Naive thymus-derived CD8-positive, alpha-beta T cell (primary cell): ENCODE data around the gene TRIM44. TPM values are rescaled to one million over a fixed set of nuclear protein-coding genes. Genes with fewer than 3 reads are reported as not detected.

Source experiments
- ATAC-seq, 2 donors: fragments of 150-1000 bp; cut with Tn5 transposase in 1 of 2; sonication (Bioruptor Pico), chemical (Tn5 transposase) in 1 of 2; 1 replicate in 1 of 2; 2 replicates in 1 of 2; pipeline ENCODE4 v1.10.0; 2021; ENCODE audit warnings: mild to moderate bottlenecking in 2 of 2, moderate library complexity in 2 of 2
- POLR2A ChIA-PET: fragments of 350-600 bp; sonication (Branson Sonifier 250); formaldehyde crosslinking; loops from one replicate; lab custom pipeline; 2021; ENCODE audit warnings: antibody characterized with exemption; lab: Charles Lee
- DNase-seq, 10 donors: peaks; one replicate each; pipeline versions ENCODE4 v3.0.0 to v3.0.0-alpha.2; 2020 to 2022
- H3K27ac Mint-ChIP-seq, 10 donors: one replicate each; pipeline ENCODE4 v1.8.0; 2020 to 2022; ENCODE audit warnings: mild to moderate bottlenecking in 10 of 10, mixed read lengths in 10 of 10, moderate library complexity in 4 of 10, inconsistent platforms in 1 of 10
- H3K27me3 Mint-ChIP-seq, 5 donors: one replicate each; pipeline ENCODE4 v1.8.0; 2021 to 2022; ENCODE audit warnings: mixed read lengths in 5 of 5
- H3K36me3 Mint-ChIP-seq, 3 donors: one replicate each; pipeline ENCODE4 v1.8.0; 2020 to 2022; ENCODE audit warnings: mixed read lengths in 3 of 3, mild to moderate bottlenecking in 2 of 3, inconsistent platforms in 1 of 3
- H3K4me1 Mint-ChIP-seq, 4 donors: one replicate each; pipeline ENCODE4 v1.8.0; 2021 to 2022; ENCODE audit warnings: mixed read lengths in 4 of 4
- H3K4me3 Mint-ChIP-seq, 10 donors: one replicate each; pipeline ENCODE4 v1.8.0; 2020 to 2022; ENCODE audit warnings: mild to moderate bottlenecking in 10 of 10, mixed read lengths in 10 of 10, moderate library complexity in 6 of 10, inconsistent platforms in 1 of 10
- H3K9me3 Mint-ChIP-seq, 9 donors: one replicate each; pipeline ENCODE4 v1.8.0; 2020 to 2022; ENCODE audit warnings: mixed read lengths in 9 of 9, mild to moderate bottlenecking in 3 of 9, inconsistent platforms in 1 of 9, moderate library complexity in 1 of 9
- polyA plus RNA-seq, 3 donors: library from polyadenylated mRNA; unstranded; fragments of 300-500 nt; fragmentation: Illumina TruSeq; gene quantifications; one replicate each; pipeline ENCODE4 v1.2.3, GENCODE V29; 2021
- total RNA-seq, 8 experiments: library from RNA in 2 of 8; stranded (reverse) in 2 of 8; gene quantifications; one replicate each; pipeline ENCODE4 v1.2.3 and lab custom pipeline; 2021 to 2026

The TRIM44 gene
- total and polyA plus RNA-seq, 5 experiments from 2014 or later = 49.5 to 73.4 (median 59.4) TPM

DNA sequence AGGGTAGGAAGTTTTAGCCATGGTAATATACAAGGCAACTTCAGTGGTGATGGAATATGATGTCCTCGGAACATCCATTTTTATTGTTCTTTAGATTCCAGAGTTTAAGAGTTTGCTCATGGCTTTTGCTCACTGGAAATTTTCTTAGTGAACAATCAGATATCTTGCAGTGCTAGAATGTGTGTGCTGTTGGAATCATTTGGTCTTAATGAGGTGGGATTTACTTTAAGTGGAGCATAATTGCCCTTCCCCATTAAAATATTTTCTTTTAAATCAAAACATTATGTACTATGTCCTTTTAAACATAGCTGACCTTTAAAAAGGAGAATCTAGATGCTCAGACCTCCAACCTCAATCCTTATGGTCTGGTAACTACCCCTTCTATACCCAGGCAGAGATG, 204.0 kb downstream of the TRIM44 start:
- Mint-ChIP-seq H3K27ac (no peak overlapping the region), H3K27me3 (peaks cover 5 to 18% (median 8%) of the 10 kb centered on the region in 5 donors), H3K36me3 (peaks cover 0 to 33% (median 2%) of the 10 kb centered on the region in 3 donors), H3K9me3 (peaks cover 14 to 52% (median 27%) of the 10 kb centered on the region in 9 donors), H3K4me3 (no peak overlapping the region), H3K4me1 (no peaks in the 10 kb centered on the region)
- DNase-seq (no peak), ATAC-seq (no peak)
- POLR2A ChIA-PET = no interaction called here

Other genes with a start within 250 kb of the TRIM44 start
- under 1 TPM in 1 of 2 experiments, not detected in 1; 0.44 TPM for gene SLC1A2, start 243.2 kb upstream of the TRIM44 start, total RNA-seq
- under 1 TPM in 1 of 3 donors, not detected in 2; 0.07 TPM for gene SLC1A2, start 243.2 kb upstream of the TRIM44 start, polyA plus RNA-seq
- not detected for gene PAMR1, start 137.2 kb upstream of the TRIM44 start, total RNA-seq
- gene PAMR1, start 137.2 kb upstream of the TRIM44 start, polyA plus RNA-seq = not detected
- gene FJX1, start 44.3 kb upstream of the TRIM44 start, total RNA-seq = not detected
- gene FJX1, start 44.3 kb upstream of the TRIM44 start, polyA plus RNA-seq = under 1 TPM in 1 of 3 donors, not detected in 2; 0.15 TPM